Suppressor macrophage (primary cell): ENCODE data around the gene P2RY11.

Source experiments
- DNase-seq, 4 experiments: peaks; one replicate each; pipeline ENCODE4 v3.0.0-alpha.2; 2020 to 2022
- total RNA-seq, 17 experiments: gene quantifications; one replicate each; lab custom pipeline; 2026; ENCODE audit warnings: mixed read lengths in 6 of 17, inconsistent platforms in 3 of 17; lab: John Stamatoyannopoulos, UW

Gene P2RY11, protein sequence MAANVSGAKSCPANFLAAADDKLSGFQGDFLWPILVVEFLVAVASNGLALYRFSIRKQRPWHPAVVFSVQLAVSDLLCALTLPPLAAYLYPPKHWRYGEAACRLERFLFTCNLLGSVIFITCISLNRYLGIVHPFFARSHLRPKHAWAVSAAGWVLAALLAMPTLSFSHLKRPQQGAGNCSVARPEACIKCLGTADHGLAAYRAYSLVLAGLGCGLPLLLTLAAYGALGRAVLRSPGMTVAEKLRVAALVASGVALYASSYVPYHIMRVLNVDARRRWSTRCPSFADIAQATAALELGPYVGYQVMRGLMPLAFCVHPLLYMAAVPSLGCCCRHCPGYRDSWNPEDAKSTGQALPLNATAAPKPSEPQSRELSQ
- total RNA-seq = 1.1 to 34.1 (median 5.5) reads per million in 17 experiments

DNA sequence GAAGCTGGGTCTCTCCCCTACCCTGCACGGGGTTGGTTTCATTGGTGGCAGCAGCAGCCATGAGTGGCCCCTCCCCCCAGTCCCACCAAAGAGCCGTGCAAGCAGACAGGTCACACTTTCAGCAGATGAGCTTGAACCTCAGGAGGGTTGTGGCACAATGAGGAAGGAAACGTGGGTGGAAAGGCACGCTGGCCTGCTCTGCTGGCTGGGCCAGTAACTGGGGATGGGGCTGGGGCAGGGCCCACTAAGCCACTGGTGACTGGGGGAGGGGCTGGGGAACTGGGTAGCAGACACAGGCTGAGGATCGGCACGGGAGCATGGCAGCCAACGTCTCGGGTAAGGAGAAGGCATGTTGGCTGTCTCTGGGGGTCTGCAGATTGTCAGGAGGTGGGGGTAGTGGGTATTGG is at the start of gene P2RY11:
P2RY11 (plus strand) TSS at position 289 of the 407 bp plus-strand sequence; CDS start at position 318, 29 bp downstream.
- DNase-seq = peak; percentile 85 to 95 (median 90)

DNA sequence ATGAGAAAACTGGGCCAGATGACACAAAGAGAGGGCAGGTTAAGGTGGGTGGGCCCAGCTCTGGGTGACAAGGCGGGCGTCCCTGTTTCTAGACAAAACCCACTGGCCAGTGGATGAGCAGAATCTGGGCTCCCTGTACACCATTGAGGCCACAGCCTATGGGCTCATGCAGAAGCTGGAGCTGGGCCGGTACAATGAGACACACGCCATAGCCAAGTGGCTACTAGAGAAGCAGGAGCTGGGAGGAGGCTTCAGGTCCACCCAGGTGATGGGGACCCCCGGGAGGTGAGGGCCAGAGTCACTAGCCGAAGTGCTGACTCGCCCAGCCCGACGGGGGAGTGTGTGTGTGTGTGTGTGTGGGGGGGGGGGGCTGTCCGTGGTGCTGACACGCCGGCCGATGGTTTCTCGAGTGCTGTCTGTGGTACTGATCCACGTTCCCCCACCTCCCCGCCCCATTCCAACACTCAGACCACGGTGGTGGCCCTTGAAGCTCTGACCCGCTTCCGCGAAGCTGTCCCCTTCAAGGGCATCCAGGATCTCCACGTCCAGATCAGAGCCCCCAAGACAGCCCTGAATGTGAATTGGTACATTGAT is 49.7 kb upstream of the P2RY11 start:
- DNase-seq = no peak

DNA sequence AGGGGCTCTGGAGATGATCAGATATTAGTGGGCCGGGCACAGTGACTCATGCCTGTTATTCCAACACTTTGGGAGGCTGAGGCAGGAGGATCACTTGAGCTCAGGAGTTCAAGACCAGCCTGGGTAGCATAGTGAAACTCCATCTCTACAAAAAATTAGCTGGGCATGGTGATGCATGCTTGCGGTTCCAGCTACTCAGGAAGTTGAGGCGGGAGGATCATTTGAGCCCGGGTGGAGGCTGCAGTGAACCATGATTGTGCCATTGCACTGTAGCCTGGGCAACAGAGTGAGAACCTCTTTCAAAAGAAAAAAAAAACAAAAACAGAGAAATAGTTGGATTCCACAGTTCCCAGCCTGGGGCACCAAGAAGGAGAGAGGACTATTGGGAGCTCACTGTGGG is 43.3 kb upstream of the P2RY11 start:
- no peak for DNase-seq

DNA sequence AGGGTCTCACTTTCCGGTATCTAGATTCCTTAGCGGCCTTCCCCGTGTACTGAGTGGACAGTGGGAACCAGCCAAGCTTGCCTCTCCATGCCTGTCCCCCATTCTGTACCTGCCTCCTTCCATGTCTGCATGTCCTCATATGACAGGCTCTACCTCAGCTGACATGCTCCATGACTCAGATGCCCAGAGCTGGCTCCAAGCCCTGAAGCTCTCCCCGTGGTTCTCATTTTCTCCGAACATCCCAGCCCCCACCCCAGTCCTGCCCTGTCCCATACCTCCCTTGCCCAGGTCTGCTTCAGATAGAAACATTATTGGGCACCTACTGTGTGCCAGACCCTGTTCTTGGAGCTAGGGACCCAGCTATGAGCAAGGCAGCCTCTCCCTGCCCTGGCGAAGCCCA is 42.4 kb upstream of the P2RY11 start:
- DNase-seq = no peak

DNA sequence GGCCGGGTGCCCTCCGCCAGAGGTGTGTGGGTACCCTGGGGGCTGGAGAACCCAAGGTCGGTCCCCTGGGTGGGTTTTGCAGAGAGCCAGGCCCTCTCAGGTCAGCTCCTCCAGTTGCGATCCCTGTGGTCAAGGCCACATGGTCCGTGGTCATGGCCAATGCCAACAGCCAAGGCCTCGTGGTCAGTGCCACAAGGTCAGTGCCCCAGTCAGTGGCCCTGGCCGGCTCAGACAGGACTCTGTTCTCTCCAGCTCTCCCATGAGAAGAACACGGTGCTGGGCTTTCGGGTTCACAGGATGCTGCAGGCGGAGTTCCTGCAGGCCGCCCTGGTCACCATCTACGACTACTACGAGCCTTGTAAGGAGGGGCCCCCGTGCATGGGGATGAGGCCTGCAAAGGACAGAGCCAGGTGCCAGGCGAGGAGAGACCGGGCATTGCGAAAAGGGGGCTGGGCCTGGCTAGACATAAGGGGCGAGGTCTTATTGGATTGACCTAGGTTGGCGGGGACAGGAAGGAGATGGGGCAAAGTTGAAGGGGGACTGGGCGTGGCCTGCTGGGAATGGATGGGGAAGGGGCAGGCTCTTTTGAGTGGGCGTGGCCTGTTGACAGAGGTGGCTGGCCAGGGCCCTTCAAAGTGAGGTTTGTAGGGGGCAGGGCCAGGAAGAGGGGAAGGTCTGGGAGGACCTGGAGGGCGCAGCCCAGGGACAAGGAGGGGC is 40.6 kb upstream of the P2RY11 start:
- DNase-seq = no peak

DNA sequence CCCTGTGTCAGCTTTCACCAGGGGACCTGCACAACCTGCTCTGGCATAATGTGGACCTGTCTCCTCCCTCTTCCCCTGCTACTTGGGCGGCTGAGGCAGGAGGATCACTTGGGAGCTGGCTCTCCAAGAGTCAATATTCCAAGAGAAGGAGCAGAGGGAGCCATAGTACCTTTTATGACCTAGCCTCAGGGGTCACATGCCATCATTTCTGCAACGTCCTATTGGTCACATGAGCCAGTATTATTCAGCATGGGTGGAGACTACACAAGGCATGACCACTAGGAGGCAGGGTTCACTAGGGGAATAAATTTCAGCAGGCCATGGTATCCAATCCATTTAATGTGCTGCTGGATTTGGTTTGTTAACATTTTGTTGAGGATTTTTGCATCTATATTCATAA is 37.3 kb upstream of the P2RY11 start:
- peak; percentile 33 to 52 (median 40) for DNase-seq

DNA sequence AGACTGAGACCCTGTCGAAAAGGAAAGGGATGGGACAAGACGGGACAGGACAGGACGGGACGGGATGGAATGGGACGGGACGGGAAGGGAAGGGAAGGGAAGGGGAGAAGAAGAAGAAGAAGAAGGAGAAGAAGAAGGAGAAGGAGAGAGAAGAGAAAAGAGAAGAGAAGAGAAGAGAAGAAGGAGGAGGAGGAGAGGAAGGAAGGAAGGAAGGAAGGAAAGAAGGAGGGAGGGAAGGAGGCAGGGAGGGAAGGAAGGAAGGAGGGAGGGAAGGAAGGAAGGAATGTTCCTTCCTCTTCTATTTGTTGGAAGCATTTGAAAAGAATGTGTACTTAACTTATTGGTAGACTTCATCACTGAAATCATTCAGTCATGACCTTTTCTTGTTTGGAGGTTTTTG is 35.0 kb upstream of the P2RY11 start:
- no peak for DNase-seq

DNA sequence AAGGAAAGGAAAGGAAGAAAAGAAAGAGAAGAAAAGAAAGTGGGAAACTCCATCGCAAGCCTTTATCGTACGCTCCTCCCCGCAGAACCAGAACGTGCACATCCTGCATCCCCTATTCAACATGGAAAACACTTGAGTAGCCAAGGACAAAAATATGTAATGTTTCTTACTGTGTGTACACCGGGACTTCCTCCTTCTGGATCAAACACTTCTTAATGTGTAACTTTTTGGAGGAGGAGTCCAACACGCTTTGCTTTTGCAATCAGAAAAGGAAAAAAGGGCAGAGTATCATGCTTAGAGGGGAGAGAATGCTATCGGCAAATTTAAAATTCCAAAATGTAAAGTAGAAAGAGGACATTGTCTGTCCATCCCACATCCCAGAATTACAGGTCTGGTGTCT is 33.2 kb upstream of the P2RY11 start:
- peak in 2 of 4 experiments; percentile 37 to 46 for DNase-seq

DNA sequence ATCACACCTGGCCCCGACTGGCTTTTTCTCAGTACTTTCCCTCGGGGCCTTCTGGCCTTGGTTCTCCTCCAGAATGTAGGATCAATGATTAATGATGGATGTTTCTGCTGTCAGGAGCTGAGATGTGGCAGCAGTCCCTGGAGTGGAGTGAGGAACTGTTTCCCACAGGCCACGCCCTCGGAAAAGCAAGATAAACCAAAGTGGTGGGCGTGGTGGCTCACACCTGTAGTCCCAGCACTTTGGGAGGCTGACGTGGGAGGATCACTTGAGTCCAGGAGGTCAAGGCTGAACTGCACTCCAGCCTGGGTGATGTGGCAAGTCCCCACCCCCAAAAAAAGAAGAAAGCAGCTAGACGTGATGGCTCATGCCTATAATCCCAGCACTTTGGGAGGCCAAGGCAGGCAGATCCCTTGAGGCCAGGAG is 32.5 kb upstream of the P2RY11 start:
- DNase-seq = no peak

DNA sequence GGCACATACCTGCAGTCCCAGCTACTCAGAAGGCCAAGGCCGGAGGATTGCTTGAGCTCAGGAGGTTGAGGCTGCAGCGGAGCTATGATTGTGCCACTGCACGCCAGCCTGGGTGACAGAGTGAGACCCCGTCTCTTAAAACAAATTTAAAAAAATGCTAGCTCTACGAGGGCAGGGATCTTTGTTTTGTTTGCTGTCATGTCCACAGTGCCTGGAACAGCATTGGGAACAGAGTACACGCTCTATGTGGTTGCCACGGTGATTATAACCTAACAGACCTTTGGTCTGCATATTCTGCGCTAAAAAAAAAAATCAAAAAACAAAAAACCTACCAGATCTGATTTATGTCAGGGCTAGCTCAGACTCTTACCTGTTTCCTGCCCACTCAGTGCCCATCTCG is 27.6 kb upstream of the P2RY11 start:
- no peak for DNase-seq

DNA sequence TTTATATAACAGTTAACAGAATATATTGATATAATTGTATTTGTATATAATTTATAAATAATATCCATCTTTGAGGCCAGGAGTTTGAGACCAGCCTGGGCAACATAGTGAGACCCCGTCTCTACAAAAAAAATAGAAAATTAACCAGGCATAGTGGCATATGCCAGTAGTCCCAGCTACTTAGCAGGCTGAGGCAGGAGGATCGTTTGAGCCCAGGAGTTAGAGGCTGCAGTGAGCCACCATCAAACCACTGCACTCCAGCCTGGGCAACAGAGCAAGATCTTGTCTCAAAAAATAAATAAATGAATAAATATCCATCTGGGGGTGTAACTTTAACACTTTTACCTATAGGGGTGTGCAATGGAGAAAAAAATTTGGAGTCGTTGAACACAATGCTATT is 26.7 kb upstream of the P2RY11 start:
- DNase-seq = no peak

DNA sequence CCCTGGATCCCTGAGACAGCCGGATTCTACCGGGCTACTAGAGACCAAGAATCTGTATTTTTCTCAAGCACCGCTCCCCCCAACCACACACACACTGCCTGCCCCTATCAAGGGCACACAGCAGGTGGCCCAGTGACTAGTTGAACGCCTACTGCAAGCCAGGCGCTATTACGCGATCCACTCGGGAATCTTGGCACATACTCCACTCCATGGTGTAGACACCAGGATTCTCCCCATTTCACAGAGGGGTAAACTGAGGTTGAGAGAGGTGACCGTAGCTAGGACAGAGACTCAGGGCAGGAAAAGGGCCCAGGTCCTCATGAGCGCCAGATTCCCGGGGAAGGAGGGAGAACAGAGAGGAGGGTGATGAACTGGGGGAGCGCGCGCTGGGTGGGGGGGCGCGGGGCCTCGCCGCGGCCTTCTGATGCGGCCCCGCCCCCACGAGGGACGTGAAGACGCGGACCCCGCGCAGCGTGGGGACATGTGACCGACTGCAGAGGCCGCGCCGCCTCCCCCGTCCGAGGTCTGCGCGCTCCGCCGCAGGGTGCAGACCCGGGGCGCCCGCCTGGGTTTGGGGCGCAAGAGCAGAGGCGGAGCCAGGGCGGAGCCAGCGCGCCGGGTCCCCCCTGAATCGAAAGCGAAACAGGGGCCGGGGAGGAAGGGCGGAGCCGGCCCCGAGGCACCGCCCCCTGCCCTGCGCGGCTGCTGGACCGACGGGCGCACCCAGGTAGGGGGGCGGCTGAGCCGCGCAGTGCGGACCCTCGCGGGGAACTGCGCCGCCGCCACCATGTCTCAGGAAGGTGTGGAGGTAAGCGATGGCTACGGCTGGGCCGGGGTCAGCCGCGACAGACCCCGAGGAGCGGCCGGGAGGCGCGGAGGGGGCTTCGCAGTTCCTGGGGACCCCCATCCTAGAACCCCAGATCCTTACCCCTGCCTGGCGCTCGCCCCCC is 25.6 kb upstream of the P2RY11 start, which contains the start of gene SHFL:
SHFL (plus strand) TSS at position 677 of the 950 bp plus-strand sequence; CDS start at position 788, 111 bp downstream.
- DNase-seq = peak; percentile 74 to 90 (median 80)

DNA sequence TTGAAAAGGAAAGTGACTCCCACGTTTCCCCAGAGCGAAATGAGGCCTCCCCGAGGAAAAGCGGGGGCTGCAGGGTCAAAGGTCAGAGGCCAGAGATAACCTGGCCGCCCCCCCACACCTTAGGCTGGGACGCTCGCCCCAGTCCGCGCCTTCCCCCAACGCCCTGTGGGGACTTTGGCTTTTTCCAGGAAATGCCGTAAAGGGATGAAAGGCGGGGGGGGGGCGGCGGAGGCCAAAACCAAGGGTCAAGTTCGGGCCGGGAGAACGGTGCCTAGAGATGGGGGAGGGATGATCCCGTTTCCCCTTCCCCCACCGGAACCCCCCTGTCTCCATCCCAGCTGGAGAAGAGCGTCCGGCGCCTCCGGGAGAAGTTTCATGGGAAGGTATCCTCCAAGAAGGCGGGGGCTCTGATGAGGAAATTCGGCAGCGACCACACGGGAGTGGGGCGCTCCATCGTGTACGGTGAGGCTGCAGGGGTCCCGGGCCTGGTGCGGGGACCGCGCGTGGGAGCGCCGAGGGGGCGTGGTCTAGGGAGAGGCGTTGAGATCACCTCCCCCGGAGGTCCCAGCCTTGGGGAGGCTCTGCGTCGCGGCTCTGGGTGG is 24.8 kb upstream of the P2RY11 start:
- peak in 2 of 4 experiments; percentile 14 to 29 for DNase-seq

DNA sequence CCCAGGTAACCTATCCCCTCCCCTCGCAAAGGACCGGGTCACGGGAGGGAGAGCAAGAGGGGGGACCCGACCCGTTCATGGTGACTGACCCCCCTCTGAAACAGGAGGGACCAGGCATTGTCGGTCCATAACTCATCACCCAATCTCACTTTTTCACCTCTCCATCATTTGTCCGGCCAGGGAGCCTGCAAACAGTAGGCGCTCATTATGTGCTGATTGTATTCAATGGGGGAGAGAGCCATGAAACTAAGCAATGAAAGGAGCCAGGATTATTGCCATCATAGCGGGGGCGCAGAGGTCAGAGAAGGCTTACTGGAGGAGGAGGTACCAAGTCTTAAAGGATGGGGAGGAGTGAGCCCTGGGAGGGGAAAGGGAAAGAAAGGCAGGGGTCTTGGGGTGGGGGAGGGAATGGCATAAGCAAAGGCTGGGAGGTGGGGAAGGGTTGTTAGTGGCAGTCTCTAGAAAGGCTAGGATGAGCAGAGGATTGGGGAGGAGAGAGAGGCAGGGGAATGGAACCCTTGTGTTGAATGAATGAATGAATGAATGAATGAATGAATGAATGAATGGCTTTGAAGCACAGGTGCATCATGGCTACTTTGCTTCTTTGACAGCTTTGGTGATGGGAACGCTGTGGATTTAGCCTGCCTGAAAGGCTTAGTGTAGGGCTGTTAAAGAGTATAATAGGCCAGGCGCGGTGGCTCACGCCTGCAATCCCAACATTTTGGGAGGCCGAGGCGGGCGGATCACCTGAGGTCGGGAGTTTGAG is 24.0 kb upstream of the P2RY11 start:
- no peak for DNase-seq

DNA sequence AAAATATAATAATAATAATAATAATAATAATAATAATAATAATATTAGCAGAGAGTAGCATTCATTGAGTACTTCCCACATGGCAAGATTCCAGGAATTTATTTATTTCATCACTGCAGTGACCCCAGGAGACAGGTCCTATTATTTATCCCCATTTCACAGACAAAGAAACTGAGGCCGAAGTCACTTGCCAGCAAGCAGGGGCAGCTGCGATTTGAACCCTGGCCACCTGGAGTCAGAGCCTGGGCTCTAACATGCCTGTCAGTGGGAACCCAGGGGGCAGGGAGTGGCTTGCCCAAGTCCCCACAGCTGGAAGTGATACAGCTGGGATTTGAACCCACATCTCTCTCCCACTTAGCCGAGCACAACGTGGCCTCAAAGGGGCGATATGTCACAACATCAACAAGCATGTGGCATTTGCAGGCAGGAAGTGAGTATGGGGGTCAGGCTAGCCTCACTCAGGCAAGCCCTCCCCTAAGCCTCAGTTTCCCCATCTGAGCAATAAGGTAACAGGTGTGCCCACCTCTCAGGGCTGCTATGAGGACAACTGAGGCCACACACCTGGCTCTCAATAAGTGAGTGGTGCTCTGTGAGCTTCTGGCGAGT is 22.4 kb upstream of the P2RY11 start:
- DNase-seq = no peak

DNA sequence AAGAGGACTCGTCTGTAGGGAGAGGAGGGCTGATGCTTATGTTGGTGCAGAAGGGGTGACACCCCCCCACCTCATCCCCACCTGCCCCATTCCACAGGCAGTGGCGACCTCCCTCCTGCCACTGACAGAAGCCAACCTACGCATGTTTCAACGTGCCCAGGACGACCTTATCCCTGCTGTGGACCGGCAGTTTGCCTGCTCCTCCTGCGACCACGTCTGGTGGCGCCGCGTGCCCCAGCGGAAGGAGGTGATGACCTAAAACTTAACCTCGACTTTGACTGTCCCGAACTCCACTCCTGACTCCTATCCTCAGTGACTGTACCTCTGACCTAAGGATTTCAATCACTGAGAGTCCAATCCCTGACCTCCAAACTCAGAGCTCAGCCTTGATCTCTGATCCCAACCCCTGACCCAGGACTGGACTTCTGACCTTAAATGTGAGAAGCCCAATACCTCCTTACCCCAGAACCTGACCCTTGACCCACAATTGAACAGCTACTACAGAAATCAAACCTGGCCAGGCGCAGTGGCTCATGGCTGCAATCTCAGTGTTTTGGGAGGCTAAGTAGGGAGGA is 21.6 kb upstream of the P2RY11 start:
- DNase-seq = no peak

DNA sequence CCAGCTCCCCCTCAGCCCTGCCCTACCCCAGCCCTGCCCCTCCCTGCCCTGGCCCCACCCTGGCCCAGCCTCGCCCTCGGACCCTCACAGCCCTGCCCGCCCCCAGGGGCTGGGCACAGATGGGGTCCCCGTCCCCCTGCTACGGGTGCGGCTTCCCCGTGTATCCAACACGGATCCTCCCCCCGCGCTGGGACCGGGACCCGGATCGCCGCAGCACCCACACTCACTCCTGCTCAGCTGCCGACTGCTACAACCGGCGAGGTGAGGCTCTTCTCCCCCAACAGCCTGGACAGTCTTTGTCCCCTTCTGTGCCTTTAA is 20.2 kb upstream of the P2RY11 start:
- DNase-seq = no peak

DNA sequence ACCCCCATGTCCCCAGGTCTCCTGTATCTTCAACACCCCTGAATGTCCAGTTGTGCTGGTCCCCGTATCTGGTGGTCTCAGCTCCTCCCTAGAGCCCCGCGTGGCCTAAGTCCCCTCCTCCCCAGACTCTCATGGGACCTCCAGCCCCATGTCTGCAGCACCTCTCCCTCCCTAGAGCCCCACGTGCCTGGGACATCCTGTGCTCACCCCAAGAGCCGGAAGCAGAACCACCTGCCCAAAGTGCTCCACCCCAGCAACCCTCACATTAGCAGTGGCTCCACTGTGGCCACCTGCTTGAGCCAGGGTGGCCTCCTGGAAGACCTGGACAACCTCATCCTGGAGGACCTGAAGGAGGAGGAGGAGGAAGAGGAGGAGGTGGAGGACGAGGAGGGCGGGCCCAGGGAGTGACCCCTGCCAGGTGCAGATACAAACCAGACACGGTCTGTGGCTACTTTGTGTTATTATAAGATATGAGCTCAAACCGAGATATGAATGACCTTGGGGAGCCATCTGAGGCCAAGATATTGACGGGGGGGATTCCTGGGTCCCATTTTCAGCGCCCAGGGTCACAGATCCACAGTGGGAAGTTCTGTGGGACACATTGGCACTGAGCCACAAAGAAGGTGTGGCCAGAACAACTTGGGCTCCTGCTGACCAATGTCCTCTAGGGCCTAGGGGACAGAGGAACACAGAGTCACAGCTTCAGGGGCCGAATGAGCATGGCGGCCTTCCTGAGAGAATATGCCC is 19.4 kb upstream of the P2RY11 start:
- DNase-seq = no peak

DNA sequence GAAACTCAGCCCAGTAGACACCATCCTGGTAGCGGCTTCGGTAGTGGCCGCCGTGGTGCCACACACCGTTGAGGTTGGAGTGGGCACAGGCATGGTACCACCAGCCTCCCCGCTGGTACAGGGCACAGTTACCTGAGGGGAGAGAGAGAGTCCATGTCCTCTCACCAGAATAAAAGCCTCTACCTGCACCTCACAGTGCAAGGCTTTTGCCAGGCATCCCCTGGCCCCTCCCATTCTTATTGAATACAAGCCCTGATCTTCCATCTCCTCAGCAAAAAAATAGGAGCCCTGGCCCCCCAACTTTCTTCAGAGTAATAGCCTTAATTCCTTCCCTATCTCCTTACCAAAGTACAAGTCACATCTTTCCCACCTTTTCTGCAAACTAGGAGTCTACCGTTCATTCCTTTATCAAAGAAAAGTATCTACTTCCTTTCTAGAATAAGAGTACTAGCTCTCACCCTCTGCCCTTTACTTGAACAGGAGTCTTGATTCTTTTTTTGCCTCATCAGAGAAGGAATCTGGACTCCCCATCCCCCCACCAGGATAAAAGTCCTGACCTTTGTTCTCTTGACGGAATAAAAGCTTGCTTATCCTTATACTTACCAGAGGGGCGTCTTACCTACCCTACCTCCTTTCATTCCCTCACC is 18.7 kb upstream of the P2RY11 start:
- no peak for DNase-seq
